Activated CD8-positive, alpha-beta T cell treated with anti-CD3 and anti-CD28 coated beads for 36 hours (primary cell): ENCODE results near the gene GABARAP. TPM values are rescaled to one million over a fixed set of nuclear protein-coding genes. Genes with fewer than 3 reads are reported as not detected.

Source experiments
- ATAC-seq: fragments of 200-7000 bp; cut with Tn5 transposase; one replicate; pipeline ENCODE4 v1.10.0; 2021; ENCODE audit warnings: mild to moderate bottlenecking, moderate library complexity
- CTCF ChIA-PET: fragments of 350-600 bp; sonication (Branson Sonifier 250); formaldehyde crosslinking; loops from one replicate; lab custom pipeline; 2021; ENCODE audit warnings: antibody characterized with exemption; lab: Charles Lee
- POLR2A ChIA-PET: fragments of 350-600 bp; sonication (Branson Sonifier 250); formaldehyde crosslinking; loops from one replicate; lab custom pipeline; 2021; ENCODE audit warnings: antibody characterized with exemption; lab: Charles Lee
- DNase-seq: peaks from one replicate; pipeline ENCODE4 v3.0.0-alpha.2; 2020
- H3K27ac Mint-ChIP-seq: one replicate; pipeline ENCODE4 v1.8.0; 2021; ENCODE audit warnings: mild to moderate bottlenecking, mixed read lengths
- H3K27me3 Mint-ChIP-seq: one replicate; pipeline ENCODE4 v1.8.0; 2021; ENCODE audit warnings: mixed read lengths
- H3K36me3 Mint-ChIP-seq: one replicate; pipeline ENCODE4 v1.8.0; 2021; ENCODE audit warnings: low read depth, mixed read lengths
- H3K4me1 Mint-ChIP-seq: one replicate; pipeline ENCODE4 v1.8.0; 2021; ENCODE audit warnings: low read depth, mixed read lengths
- H3K4me3 Mint-ChIP-seq: one replicate; pipeline ENCODE4 v1.8.0; 2021; ENCODE audit warnings: mild to moderate bottlenecking, moderate library complexity, mixed read lengths
- H3K9me3 Mint-ChIP-seq: one replicate; pipeline ENCODE4 v1.8.0; 2021; ENCODE audit warnings: mixed read lengths
- intact Hi-C: fragments of 100-400 bp; cut with micrococcal nuclease; formaldehyde crosslinking; loops from one replicate; pipeline ENCODE4 v1.10.0; 2022
- total RNA-seq, 2 experiments: library from RNA; stranded (reverse); gene quantifications; one replicate each; pipeline ENCODE4 v1.2.3, GENCODE V29; 2021
- TF ChIP-seq, protein P1 (sequence below): fragments of 200-600 bp; IDR thresholded peaks from one replicate; pipeline ENCODE4 v1.8.0; 2022; ENCODE audit warnings: antibody characterized with exemption, mild to moderate bottlenecking

Gene GABARAP
- total RNA-seq, 2 experiments from 2014 or later: 104 to 118 TPM

DNA sequence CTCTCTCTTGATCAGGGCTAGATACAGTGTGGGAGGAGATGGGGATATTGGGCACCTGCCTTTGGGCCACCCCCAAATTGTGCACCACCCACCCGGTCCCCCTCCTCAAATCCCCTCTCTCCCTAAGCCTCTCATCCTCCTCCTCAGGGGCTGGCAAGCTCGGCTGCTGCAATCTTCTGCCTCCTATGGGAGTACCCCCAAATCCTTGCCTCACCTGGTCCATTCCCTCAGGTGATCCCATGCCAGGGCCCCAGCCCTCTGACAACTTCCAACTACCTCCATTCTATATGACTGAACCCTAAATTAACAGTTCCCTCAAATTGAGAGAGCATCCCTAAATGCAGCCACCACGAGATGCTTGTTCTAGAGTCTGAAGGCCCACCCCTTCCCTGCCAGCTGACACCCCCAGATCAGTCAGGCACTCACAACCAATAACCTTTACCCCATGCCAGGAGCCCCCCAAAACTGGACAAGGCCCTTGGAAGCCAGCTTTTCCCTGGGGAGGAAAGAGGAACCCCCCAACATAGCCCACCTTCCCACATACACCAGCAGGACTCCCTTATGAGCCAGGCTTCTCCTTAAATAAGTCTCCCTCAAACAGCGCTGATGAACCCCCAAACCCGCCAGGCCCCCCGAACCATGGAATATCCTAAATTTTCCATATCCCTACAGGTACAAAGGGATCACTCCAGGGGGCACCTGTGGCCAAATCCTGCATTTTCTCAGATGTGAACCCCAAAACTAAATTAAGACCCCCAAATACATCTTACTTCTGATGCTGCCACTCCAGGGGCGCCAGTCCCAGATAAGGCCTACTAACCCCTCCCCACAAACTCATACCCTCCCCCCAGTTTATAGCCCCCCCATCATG, 25.8 kb downstream of the GABARAP start:
- Mint-ChIP-seq H3K9me3 (no peaks in the 10 kb centered on the region), H3K27ac (peak overlapping the region; percentile 47), H3K4me1 (peaks cover 76% of the 10 kb centered on the region), H3K36me3 (peaks cover 14% of the 10 kb centered on the region), H3K27me3 (peaks cover 4% of the 10 kb centered on the region), H3K4me3 (peak overlapping the region; percentile 51)
- ATAC-seq: no peak
- intact Hi-C loops: no loop called here
- ChIA-PET POLR2A (interaction anchor here (13.2 kb wide), 1 partner anchor 21 kb away, joined by 261 read pairs; the partner anchor contains the start of genes DVL2, GABARAP and PHF23), CTCF (interaction anchor here (1.7 kb wide), 1 partner anchor 170 kb away, joined by 6 read pairs; no protein-coding TSS in a partner anchor)
- TF ChIP-seq, protein P1, sequence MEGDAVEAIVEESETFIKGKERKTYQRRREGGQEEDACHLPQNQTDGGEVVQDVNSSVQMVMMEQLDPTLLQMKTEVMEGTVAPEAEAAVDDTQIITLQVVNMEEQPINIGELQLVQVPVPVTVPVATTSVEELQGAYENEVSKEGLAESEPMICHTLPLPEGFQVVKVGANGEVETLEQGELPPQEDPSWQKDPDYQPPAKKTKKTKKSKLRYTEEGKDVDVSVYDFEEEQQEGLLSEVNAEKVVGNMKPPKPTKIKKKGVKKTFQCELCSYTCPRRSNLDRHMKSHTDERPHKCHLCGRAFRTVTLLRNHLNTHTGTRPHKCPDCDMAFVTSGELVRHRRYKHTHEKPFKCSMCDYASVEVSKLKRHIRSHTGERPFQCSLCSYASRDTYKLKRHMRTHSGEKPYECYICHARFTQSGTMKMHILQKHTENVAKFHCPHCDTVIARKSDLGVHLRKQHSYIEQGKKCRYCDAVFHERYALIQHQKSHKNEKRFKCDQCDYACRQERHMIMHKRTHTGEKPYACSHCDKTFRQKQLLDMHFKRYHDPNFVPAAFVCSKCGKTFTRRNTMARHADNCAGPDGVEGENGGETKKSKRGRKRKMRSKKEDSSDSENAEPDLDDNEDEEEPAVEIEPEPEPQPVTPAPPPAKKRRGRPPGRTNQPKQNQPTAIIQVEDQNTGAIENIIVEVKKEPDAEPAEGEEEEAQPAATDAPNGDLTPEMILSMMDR: no peak
- DNase-seq: no peak

DNA sequence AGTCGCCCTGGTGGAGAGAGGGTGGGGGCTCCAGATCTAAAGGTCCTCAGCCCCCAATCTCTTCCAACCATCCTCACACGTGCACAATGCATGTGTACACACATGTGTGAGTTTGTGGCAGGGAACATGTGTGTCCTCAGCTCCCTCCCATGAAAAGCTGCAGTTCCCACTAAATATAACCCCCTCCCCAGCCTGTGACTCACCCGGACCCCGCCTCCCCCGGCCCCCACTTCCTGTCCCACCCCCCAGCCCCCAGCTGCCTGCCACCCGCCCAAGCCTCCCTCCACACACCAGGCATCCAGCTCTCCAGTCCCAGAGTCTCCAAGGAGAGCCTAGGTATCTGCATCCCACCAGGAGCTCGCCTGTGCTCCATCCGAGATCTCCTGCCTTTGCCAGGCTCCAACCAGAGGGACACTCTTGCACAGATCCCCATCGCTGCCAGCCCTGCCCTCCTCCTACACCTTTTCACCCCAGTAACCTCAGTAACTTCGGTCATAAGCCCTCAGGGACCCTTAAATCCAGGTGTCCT, 26.5 kb downstream of the GABARAP start:
- H3K36me3 Mint-ChIP-seq: peaks cover 7% of the 10 kb centered on the region
- peaks cover 68% of the 10 kb centered on the region for H3K4me1 Mint-ChIP-seq
- peak overlapping the region; percentile 31 for H3K27ac Mint-ChIP-seq
- TF ChIP-seq, protein P1: no peak
- intact Hi-C loops: no loop called here
- H3K27me3 Mint-ChIP-seq: peaks cover 4% of the 10 kb centered on the region
- POLR2A ChIA-PET: interaction anchor here (13.2 kb wide), 1 partner anchor 21 kb away, joined by 261 read pairs; the partner anchor contains the start of genes DVL2, GABARAP and PHF23
- DNase-seq: peak; percentile 24
- no peaks in the 10 kb centered on the region for H3K9me3 Mint-ChIP-seq
- H3K4me3 Mint-ChIP-seq: peak overlapping the region; percentile 82
- ATAC-seq: no peak
- CTCF ChIA-PET: interaction anchor here (1.7 to 1.9 kb wide), 2 partner anchors 81 to 170 kb away, joined by 6 read pairs; no protein-coding TSS in a partner anchor

DNA sequence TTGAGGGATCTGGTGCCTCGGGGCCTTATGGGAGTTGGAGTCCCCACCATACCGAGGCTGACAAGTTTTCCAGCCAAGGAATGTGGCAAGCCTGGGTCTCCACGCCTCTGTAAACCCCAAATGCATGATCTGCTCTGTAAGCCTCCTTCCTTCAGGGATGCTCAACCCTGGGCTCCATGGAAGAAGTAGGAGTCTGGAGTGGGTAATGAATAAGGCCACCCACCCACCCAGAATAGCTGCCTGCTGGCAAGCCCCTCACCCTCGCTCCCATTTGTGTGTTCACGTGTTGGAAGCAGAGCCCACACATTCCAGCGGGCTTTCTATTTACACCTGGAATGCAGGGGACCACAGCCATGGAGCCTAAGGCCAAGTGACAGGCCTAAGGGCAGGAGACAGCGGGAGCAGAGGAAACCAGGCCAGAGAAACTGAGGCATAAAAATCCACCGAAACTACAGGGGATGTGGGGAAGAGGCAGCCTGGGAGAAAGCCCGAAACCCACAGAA, 27.1 kb downstream of the GABARAP start:
- TF ChIP-seq, protein P1: peak; percentile 9
- ATAC-seq (no peak), DNase-seq (no peak)
- ChIA-PET POLR2A (interaction anchor here (1.0 to 13.2 kb wide), 2 partner anchors 22 to 93 kb away, joined by 3 to 261 read pairs; partner anchors contain the start of genes DVL2, GABARAP and PHF23), CTCF (interaction anchor here (1.7 to 1.9 kb wide), 2 partner anchors 81 to 169 kb away, joined by 6 read pairs; no protein-coding TSS in a partner anchor)
- Mint-ChIP-seq H3K4me3 (peak overlapping the region; percentile 82), H3K36me3 (peaks cover 2% of the 10 kb centered on the region), H3K27me3 (peaks cover 5% of the 10 kb centered on the region), H3K27ac (peak overlapping the region; percentile 91), H3K4me1 (peaks cover 63% of the 10 kb centered on the region), H3K9me3 (no peaks in the 10 kb centered on the region)
- intact Hi-C loops: no loop called here

DNA sequence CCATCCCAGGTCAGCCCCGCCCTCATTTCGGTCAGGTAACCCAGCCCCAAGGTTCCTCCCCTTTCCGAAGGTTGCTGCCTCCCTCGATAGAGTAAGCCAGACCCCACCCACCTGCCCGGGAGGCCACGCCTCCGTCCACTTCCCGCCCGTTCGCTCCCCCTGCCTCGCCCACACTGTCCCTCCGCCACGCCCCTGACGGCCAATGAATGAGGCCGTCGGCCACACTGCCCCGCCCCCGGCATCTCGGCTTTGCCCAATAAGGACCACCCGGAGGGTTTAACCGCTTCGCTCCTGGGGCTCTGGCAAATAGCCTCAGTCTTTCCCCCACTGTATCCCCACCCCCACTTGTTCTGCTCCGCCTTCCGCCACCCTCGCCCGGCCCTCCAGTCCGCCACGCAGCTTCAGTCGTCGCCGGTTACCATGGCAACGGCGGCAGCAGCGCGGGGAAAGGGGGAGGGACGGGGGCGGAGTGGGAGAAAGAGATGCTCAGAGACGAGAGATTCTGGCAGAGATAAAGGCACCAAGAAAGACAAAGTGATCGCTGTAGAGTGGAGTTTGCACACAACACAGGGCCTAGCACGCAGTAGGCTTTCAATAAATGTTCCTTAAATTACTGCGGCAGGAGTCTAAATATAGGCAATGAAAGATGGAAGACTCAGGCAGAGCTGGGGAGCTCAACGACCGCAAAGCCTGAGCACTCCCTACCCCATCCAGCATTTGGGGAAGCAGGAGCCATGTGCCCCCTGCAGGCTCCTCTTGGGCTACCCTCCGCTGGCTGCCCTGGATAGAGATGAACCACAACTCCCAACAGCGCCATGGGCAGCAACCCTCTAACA, 27.7 kb downstream of the GABARAP start:
- Mint-ChIP-seq H3K4me1 (peaks cover 62% of the 10 kb centered on the region), H3K27ac (peak overlapping the region; percentile 91), H3K9me3 (no peaks in the 10 kb centered on the region), H3K4me3 (peak overlapping the region; percentile 82), H3K27me3 (peaks cover 8% of the 10 kb centered on the region), H3K36me3 (no peaks in the 10 kb centered on the region)
- peak; percentile 85 for ATAC-seq
- CTCF ChIA-PET: interaction anchor here (1.5 to 2.1 kb wide), 3 partner anchors 20 to 169 kb away, joined by 4 to 7 read pairs (median 6); partner anchors contain the start of gene DVL2
- TF ChIP-seq, protein P1: peak; percentile 67
- intact Hi-C loops: no loop called here
- peak; percentile 100 for DNase-seq
- POLR2A ChIA-PET: interaction anchor here (0.8 to 13.2 kb wide), 4 partner anchors 9 to 115 kb away, joined by 3 to 261 read pairs (median 4); partner anchors contain the start of genes DVL2, GABARAP and PHF23
